IPS-NIHi7 (cell line): ENCODE results near the gene CCDC57.
"Not testable (repeated sequence)": the region's sequence is repeated elsewhere in the genome, so short reads cannot be mapped to it uniquely, and the experiment has no call there.

Experiments used
- DNase-seq: peaks from one replicate; pipeline ENCODE4 v3.0.0; 2012; ENCODE audit warnings: mixed read lengths; ENCODE audit errors: extremely low spot score

The CCDC57 gene

GRCh38 chr17:82212331-82213250 is at the start of gene CCDC57:
CCDC57 (minus strand) TSS chr17:82212842; CDS start chr17:82201944, 10,898 bp downstream.
- peak; percentile 94 for DNase-seq

- no peak for DNase-seq
These were observed 49.7 kb upstream of the CCDC57 start for GRCh38 chr17:82262344-82262743.

- DNase-seq = not testable (repeated sequence)
These were observed 47.6 kb upstream of the CCDC57 start for GRCh38 chr17:82259972-82260961.

GRCh38 chr17:82258555-82258954 is 45.9 kb upstream of the CCDC57 start:
- DNase-seq = no peak

GRCh38 chr17:82257473-82257872 is 44.8 kb upstream of the CCDC57 start:
- DNase-seq = peak; percentile 73

GRCh38 chr17:82256242-82256885 is 43.7 kb upstream of the CCDC57 start:
- DNase-seq = no peak

GRCh38 chr17:82255402-82255972 is 42.8 kb upstream of the CCDC57 start:
- no peak for DNase-seq

- not testable (repeated sequence) for DNase-seq
These were observed 42.1 kb upstream of the CCDC57 start for GRCh38 chr17:82254746-82255145.

- not testable (repeated sequence) for DNase-seq
These were observed 41.5 kb upstream of the CCDC57 start for GRCh38 chr17:82254096-82254495.

GRCh38 chr17:82253179-82253544 is 40.5 kb upstream of the CCDC57 start:
- no peak for DNase-seq

- no peak for DNase-seq
These were observed 40.0 kb upstream of the CCDC57 start for GRCh38 chr17:82252511-82253178.

GRCh38 chr17:82250868-82251500 is 38.3 kb upstream of the CCDC57 start:
- DNase-seq = no peak

GRCh38 chr17:82249896-82250581 is 37.4 kb upstream of the CCDC57 start:
- DNase-seq = no peak

- no peak for DNase-seq
These were observed 36.4 kb upstream of the CCDC57 start for GRCh38 chr17:82248815-82249674.

GRCh38 chr17:82247856-82248671 is 35.4 kb upstream of the CCDC57 start:
- DNase-seq = no peak

GRCh38 chr17:82247182-82247823 is 34.7 kb upstream of the CCDC57 start:
- DNase-seq = no peak
